Prostate gland (tissue), 2 donors: ENCODE measurements around the gene MRPL58. TPM values are rescaled to one million over a fixed set of nuclear protein-coding genes. Genes with fewer than 3 reads are reported as not detected.

Experiments
- DNase-seq: peaks from one replicate; pipeline ENCODE4 v3.0.0-alpha.2; 2019; ENCODE audit warnings: low spot score
- H3K27ac ChIP-seq, 2 donors: fragments of 200-600 bp; sonication (generic); 2 replicates each; pipeline ENCODE4 v1.5.1; 2017 to 2019
- H3K27me3 ChIP-seq: fragments of 200-600 bp; sonication (generic); replicated peaks from 2 replicates; pipeline ENCODE4 v1.5.1; 2019; ENCODE audit not compliant: insufficient read depth
- H3K36me3 ChIP-seq, 2 donors: fragments of 200-600 bp; sonication (generic); 1 replicate in 1 of 2; 2 replicates in 1 of 2; pipeline versions ENCODE4 v1.5.1 to v1.8.1; 2017 to 2019
- H3K4me1 ChIP-seq: fragments of 200-600 bp; sonication (generic); replicated peaks from 2 replicates; pipeline ENCODE4 v1.5.1; 2019
- H3K4me3 ChIP-seq, 2 donors: fragments of 200-600 bp; sonication (generic); 2 replicates each; pipeline ENCODE4 v1.5.1; 2017 to 2019
- H3K9me3 ChIP-seq: fragments of 200-600 bp; sonication (generic); 2 replicates; pipeline ENCODE4 v1.5.1; 2017
- CTCF ChIP-seq, 4 experiments: fragments of 200-600 bp in 2 of 4; fragments of 450-650 bp in 2 of 4; sonication (generic) in 2 of 4; IDR thresholded peaks; 1 replicate in 3 of 4; 2 replicates in 1 of 4; pipeline ENCODE4 v1.5.1; 2016 to 2019; ENCODE audit warnings: antibody characterized with exemption in 4 of 4, mild to moderate bottlenecking in 2 of 4, moderate library complexity in 2 of 4
- POLR2A ChIP-seq: fragments of 450-650 bp; IDR thresholded peaks from one replicate; pipeline ENCODE4 v1.6.1; 2016; ENCODE audit warnings: antibody characterized with exemption, mild to moderate bottlenecking
- POLR2AphosphoS5 ChIP-seq: sonication (generic); formaldehyde crosslinking; IDR thresholded peaks from one replicate; pipeline ENCODE4 v1.6.1; 2017; ENCODE audit warnings: antibody characterized with exemption
- WGBS: methylation state at CpG from one replicate; pipeline ENCODE4 v1.1.5; 2018; 5-methylcytosine and 5-hydroxymethylcytosine counted together
- intact Hi-C: fragments of 100-400 bp; cut with DNase I; formaldehyde crosslinking; loops from one replicate; pipeline ENCODE4 v1.14.2; 2022
- total RNA-seq, 2 donors: library from RNA; depleted of rRNA; stranded (reverse); fragments of >200 nt; gene quantifications; one replicate each; pipeline ENCODE4 v1.1.0, GENCODE V29; 2016

The MRPL58 gene
- total RNA-seq, 2 donors from 2014 or later, result 28.4 to 73.8 TPM

- H3K9me3 ChIP-seq, result no peaks in the 10 kb centered on the region
- H3K27ac ChIP-seq, result no peak overlapping the region
- WGBS, result 98% methylated on average over 5 of the region's 5 CpGs
- no peaks in the 10 kb centered on the region for H3K36me3 ChIP-seq
- intact Hi-C loops, result no loop called here
- DNase-seq, result no peak
- peaks cover 5% of the 10 kb centered on the region for H3K4me1 ChIP-seq
- TF ChIP-seq CTCF (IDR thresholded peaks at IDR 0.05), result no peak
- no peak for TF ChIP-seq POLR2A
- no peak overlapping the region for H3K4me3 ChIP-seq
- no peaks in the 10 kb centered on the region for H3K27me3 ChIP-seq
Observed at GRCh38 chr17:75006653-75007052, 5.8 kb upstream of the MRPL58 start.

- H3K27ac ChIP-seq, result no peak overlapping the region
- no peaks in the 10 kb centered on the region for H3K27me3 ChIP-seq
- no peaks in the 10 kb centered on the region for H3K36me3 ChIP-seq
- no peaks in the 10 kb centered on the region for H3K9me3 ChIP-seq
- no peak for DNase-seq
- intact Hi-C loops, result no loop called here
- 90% methylated on average over 6 of the region's 6 CpGs for whole genome bisulfite sequencing
- peaks cover 5% of the 10 kb centered on the region for H3K4me1 ChIP-seq
- H3K4me3 ChIP-seq, result no peak overlapping the region
- no peak for TF ChIP-seq POLR2A
- TF ChIP-seq CTCF (IDR thresholded peaks at IDR 0.05), result no peak
- TF ChIP-seq POLR2AphosphoS5, result no peak
Observed at GRCh38 chr17:75008373-75008772, 4.1 kb upstream of the MRPL58 start.

- Histone ChIP-seq H3K27ac (peak overlapping the region; percentile 36 to 72), H3K9me3 (no peaks in the 10 kb centered on the region), H3K27me3 (no peaks in the 10 kb centered on the region), H3K36me3 (no peaks in the 10 kb centered on the region), H3K4me3 (no peak overlapping the region), H3K4me1 (peaks cover 5% of the 10 kb centered on the region)
- 26% methylated on average over 2 of the region's 2 CpGs for WGBS
- peak; percentile 38 for DNase-seq
- intact Hi-C loops, result no loop called here
- peak; percentile 61 for TF ChIP-seq POLR2AphosphoS5
- TF ChIP-seq POLR2A, result no peak
Observed at GRCh38 chr17:75009139-75009724, 3.2 kb upstream of the MRPL58 start.

GRCh38 chr17:75010683-75011400 is 1.6 kb upstream of the MRPL58 start:
- TF ChIP-seq POLR2AphosphoS5 (no peak), CTCF (IDR thresholded peaks at IDR 0.05) (no peak), POLR2A (no peak)
- no peak overlapping the region for H3K4me3 ChIP-seq
- H3K27me3 ChIP-seq, result no peaks in the 10 kb centered on the region
- 45% methylated on average over 8 of the region's 8 CpGs for WGBS
- intact Hi-C loops, result no loop called here
- H3K36me3 ChIP-seq, result no peaks in the 10 kb centered on the region
- H3K27ac ChIP-seq, result peak overlapping the region in 1 of 2 donors; percentile 90
- no peaks in the 10 kb centered on the region for H3K9me3 ChIP-seq
- no peak for DNase-seq
- H3K4me1 ChIP-seq, result peaks cover 5% of the 10 kb centered on the region

GRCh38 chr17:75011401-75012095 is 922 bp upstream of the MRPL58 start:
- H3K27ac ChIP-seq, result peak overlapping the region; percentile 90 to 92
- no peaks in the 10 kb centered on the region for H3K36me3 ChIP-seq
- no peaks in the 10 kb centered on the region for H3K9me3 ChIP-seq
- intact Hi-C loops, result no loop called here
- H3K27me3 ChIP-seq, result no peaks in the 10 kb centered on the region
- peaks cover 5% of the 10 kb centered on the region for H3K4me1 ChIP-seq
- WGBS, result 15% methylated on average over 13 of the region's 13 CpGs
- peak; percentile 73 for DNase-seq
- H3K4me3 ChIP-seq, result peak overlapping the region; percentile 57 to 62
- TF ChIP-seq POLR2AphosphoS5 (peak; percentile 77), CTCF (IDR thresholded peaks at IDR 0.05) (no peak)
